Right cardiac atrium (tissue), 5 donors: ENCODE results near the gene COL5A1. TPM values are rescaled to one million over a fixed set of nuclear protein-coding genes. Genes with fewer than 3 reads are reported as not detected.

ENCODE experiments used
- ATAC-seq, 2 donors: fragments of 200-7000 bp; cut with Tn5 transposase; one replicate each; pipeline versions ENCODE4 v1.8.0 to v1.9.1; 2020; ENCODE audit warnings: moderate library complexity in 2 of 2, mild to moderate bottlenecking in 1 of 2
- DNase-seq, 3 donors: peaks; one replicate each; pipeline ENCODE4 v3.0.0-alpha.2; 2020
- H3K27ac ChIP-seq: one replicate; pipeline ENCODE4 v1.5.1; 2013; ENCODE audit warnings: mild to moderate bottlenecking, low read length, control low read depth, moderate library complexity
- H3K27me3 ChIP-seq: one replicate; pipeline ENCODE4 v1.6.1; 2013; ENCODE audit not compliant: control insufficient read depth, insufficient read depth
- H3K4me1 ChIP-seq: one replicate; pipeline ENCODE4 v1.6.1; 2013; ENCODE audit warnings: low read length; ENCODE audit not compliant: control insufficient read depth, insufficient read depth
- H3K4me3 ChIP-seq: one replicate; pipeline ENCODE4 v1.5.1; 2013; ENCODE audit warnings: low read length, control low read depth
- H3K9me3 ChIP-seq: one replicate; pipeline ENCODE4 v1.6.1; 2013; ENCODE audit warnings: low read length; ENCODE audit not compliant: control insufficient read depth
- WGBS: extraction: QIAGEN DNeasy Blood & Tissue Kit; methylation state at CpG from one replicate; pipeline ENCODE4 v1.1.7; 2013; 5-methylcytosine and 5-hydroxymethylcytosine counted together
- intact Hi-C, 4 donors: fragments of 100-400 bp; cut with DNase I; formaldehyde crosslinking; loops; one replicate each; pipeline versions ENCODE4 v1.11.0 to v1.14.0; 2022 to 2023
- polyA plus RNA-seq: library from polyadenylated mRNA; stranded (reverse); fragments of 200-250 nt; gene quantifications from one replicate; pipeline ENCODE4 v1.2.3, GENCODE V29; 2013
- total RNA-seq, 4 donors: library from RNA; stranded (reverse); fragmentation: NEBNext Ultra II Directional; extraction: Animal tissue kit (Norgen Biotek cat#: 25700); gene quantifications; one replicate each; pipeline ENCODE4 v1.2.1, GENCODE V29; 2021
- donor health status: healthy with polysubstance abuse.
- donor health status: DM: no; HTN: yes; CAD: no.
- donor health status: DM: no; HTN: no; CAD: no.
- donor health status: DM: no; HTN: yes; CAD: no; lungs with severe emphysema.
- donor health status: DM: yes; HTN: yes; CAD: no.

The COL5A1 gene
- total and polyA plus RNA-seq, 5 donors, result 15.4 to 35.8 (median 22.7) TPM

DNA sequence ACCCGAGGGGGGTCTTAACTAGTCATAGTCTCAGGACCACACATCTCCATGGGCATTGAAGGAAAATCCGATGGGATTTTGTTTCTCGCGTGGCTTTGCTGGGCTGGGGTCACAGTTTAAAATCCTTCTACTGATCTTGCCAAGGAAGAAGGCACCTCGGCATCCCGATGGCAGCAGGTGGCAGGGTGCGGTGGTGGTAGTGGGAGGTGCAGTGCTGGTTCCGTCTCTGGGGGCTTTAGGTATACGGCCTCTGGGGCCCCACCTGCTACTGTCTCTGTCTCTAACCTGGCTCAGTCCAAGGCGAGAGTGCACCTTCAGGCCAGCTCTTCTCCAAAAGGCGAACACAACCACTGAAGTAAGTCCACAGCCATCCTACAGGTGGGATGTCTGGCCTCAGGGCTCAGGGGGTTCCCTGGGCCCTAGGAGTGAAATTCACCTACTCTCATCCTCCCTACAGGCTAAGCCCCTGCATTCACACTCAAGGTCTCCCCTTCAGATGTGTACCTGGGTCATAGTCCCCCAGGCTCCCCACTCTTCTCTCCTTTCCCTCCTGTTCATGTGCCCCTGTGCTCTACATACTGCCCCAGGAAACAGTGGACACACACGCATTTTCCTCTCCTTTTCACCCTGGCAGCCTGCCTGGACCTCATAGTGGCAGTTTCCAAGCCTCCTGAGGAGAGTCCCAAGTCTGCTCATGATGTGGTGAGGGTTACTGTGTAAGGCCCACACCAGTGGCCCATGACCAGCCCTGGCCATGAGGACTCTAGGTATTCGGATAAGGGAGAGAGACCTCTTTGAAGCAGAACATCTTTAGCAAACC lies 238.3 kb downstream of the COL5A1 start:
- Histone ChIP-seq H3K27ac (no peak overlapping the region), H3K4me1 (no peaks in the 10 kb centered on the region), H3K27me3 (no peaks in the 10 kb centered on the region), H3K9me3 (no peaks in the 10 kb centered on the region), H3K4me3 (no peak overlapping the region)
- no peak for DNase-seq
- peak in 1 of 2 donors; percentile 12 for ATAC-seq
- WGBS, result 90% methylated on average over 13 of the region's 13 CpGs
- intact Hi-C loops, result no loop called here

GRCh38 chr9:134880484-134881312 lies 239.1 kb downstream of the COL5A1 start, which contains the start of gene FCN2:
TSS of gene FCN2 (plus strand) at chr9:134880810. CDS start at chr9:134880822, 12 bp downstream.
- 77% methylated on average over 25 of the region's 25 CpGs for WGBS
- DNase-seq (no peak), ATAC-seq (peak in 1 of 2 donors; percentile 10)
- Histone ChIP-seq H3K4me3 (no peak within 1 kb of the TSS), H3K4me1 (no peaks in the 10 kb centered on the region), H3K27ac (no peak within 1 kb of the TSS), H3K27me3 (no peaks in the 10 kb centered on the region), H3K9me3 (no peaks in the 10 kb centered on the region)
- intact Hi-C loops, result no loop called here

- 93% methylated on average over 13 of the region's 13 CpGs for WGBS
- ATAC-seq, result no peak
- H3K27ac ChIP-seq, result no peak overlapping the region
- H3K9me3 ChIP-seq, result no peaks in the 10 kb centered on the region
- H3K4me1 ChIP-seq, result no peaks in the 10 kb centered on the region
- H3K4me3 ChIP-seq, result no peak overlapping the region
- intact Hi-C loops, result no loop called here
- DNase-seq, result no peak
- H3K27me3 ChIP-seq, result no peaks in the 10 kb centered on the region
These were observed 239.7 kb downstream of the COL5A1 start for GRCh38 chr9:134881313-134881670.

GRCh38 chr9:134882204-134882785 lies 240.7 kb downstream of the COL5A1 start:
- no peak for ATAC-seq
- 95% methylated on average over 3 of the region's 3 CpGs for WGBS
- Histone ChIP-seq H3K4me1 (no peaks in the 10 kb centered on the region), H3K4me3 (no peak overlapping the region), H3K27ac (no peak overlapping the region), H3K9me3 (no peaks in the 10 kb centered on the region), H3K27me3 (no peaks in the 10 kb centered on the region)
- DNase-seq, result no peak
- intact Hi-C loops, result no loop called here

- H3K9me3 ChIP-seq, result no peaks in the 10 kb centered on the region
- ATAC-seq (no peak), DNase-seq (no peak)
- intact Hi-C loops, result no loop called here
- H3K4me1 ChIP-seq, result no peaks in the 10 kb centered on the region
- H3K27me3 ChIP-seq, result no peaks in the 10 kb centered on the region
- H3K27ac ChIP-seq, result no peak overlapping the region
- no peak overlapping the region for H3K4me3 ChIP-seq
- WGBS, result 94% methylated on average over 18 of the region's 18 CpGs
These were observed 241.6 kb downstream of the COL5A1 start for GRCh38 chr9:134883040-134883782.

GRCh38 chr9:134884492-134884891 lies 242.9 kb downstream of the COL5A1 start:
- H3K27me3 ChIP-seq, result no peaks in the 10 kb centered on the region
- WGBS, result 93% methylated on average over 8 of the region's 8 CpGs
- no peak overlapping the region for H3K4me3 ChIP-seq
- H3K27ac ChIP-seq, result no peak overlapping the region
- H3K4me1 ChIP-seq, result no peaks in the 10 kb centered on the region
- no peaks in the 10 kb centered on the region for H3K9me3 ChIP-seq
- no peak for ATAC-seq
- intact Hi-C loops, result no loop called here
- no peak for DNase-seq

- Histone ChIP-seq H3K4me1 (no peaks in the 10 kb centered on the region), H3K4me3 (no peak overlapping the region), H3K27ac (no peak overlapping the region), H3K9me3 (no peaks in the 10 kb centered on the region), H3K27me3 (no peaks in the 10 kb centered on the region)
- no peak for ATAC-seq
- no peak for DNase-seq
- 94% methylated on average over 22 of the region's 22 CpGs for WGBS
- intact Hi-C loops, result no loop called here
These were observed 243.5 kb downstream of the COL5A1 start for GRCh38 chr9:134885001-134885678.

- H3K27ac ChIP-seq, result no peak overlapping the region
- no peaks in the 10 kb centered on the region for H3K27me3 ChIP-seq
- intact Hi-C loops, result no loop called here
- 93% methylated on average over 24 of the region's 24 CpGs for WGBS
- ATAC-seq, result no peak
- no peak for DNase-seq
- no peaks in the 10 kb centered on the region for H3K9me3 ChIP-seq
- no peaks in the 10 kb centered on the region for H3K4me1 ChIP-seq
- no peak overlapping the region for H3K4me3 ChIP-seq
These were observed 244.2 kb downstream of the COL5A1 start for GRCh38 chr9:134885679-134886412.

DNA sequence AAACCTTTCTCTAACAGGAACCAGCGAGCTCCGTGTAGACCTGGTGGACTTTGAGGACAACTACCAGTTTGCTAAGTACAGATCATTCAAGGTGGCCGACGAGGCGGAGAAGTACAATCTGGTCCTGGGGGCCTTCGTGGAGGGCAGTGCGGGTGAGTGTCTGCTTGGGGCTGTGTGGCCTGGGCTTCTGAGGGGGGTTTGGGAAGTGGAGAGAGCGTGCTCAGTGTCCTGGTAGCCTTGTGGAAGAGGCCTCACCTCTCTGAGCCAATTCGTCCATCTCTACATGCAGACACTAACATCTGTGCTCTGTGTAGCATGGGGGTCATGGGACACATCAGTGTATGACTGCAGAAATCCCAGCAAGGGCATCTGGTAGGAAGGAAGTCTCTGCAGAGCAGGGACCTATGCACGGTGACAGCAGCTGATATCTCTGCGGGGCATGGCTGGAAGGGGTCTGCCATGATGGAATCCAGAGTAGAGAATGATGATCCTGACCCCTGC lies 244.9 kb downstream of the COL5A1 start:
- Histone ChIP-seq H3K4me1 (no peaks in the 10 kb centered on the region), H3K27me3 (no peaks in the 10 kb centered on the region), H3K9me3 (no peaks in the 10 kb centered on the region), H3K4me3 (no peak overlapping the region), H3K27ac (no peak overlapping the region)
- intact Hi-C loops, result no loop called here
- 93% methylated on average over 11 of the region's 11 CpGs for WGBS
- DNase-seq (no peak), ATAC-seq (no peak)

GRCh38 chr9:134887219-134887618 lies 245.6 kb downstream of the COL5A1 start:
- 93% methylated on average over 10 of the region's 10 CpGs for WGBS
- no peaks in the 10 kb centered on the region for H3K4me1 ChIP-seq
- intact Hi-C loops, result no loop called here
- DNase-seq, result no peak
- no peak overlapping the region for H3K27ac ChIP-seq
- H3K27me3 ChIP-seq, result no peaks in the 10 kb centered on the region
- no peak for ATAC-seq
- no peaks in the 10 kb centered on the region for H3K9me3 ChIP-seq
- no peak overlapping the region for H3K4me3 ChIP-seq
